ENCODE results near the gene CEP295NL.

GRCh38 chr17:78895322-78895721 lies 7.7 kb downstream of the CEP295NL start:
- TF ChIP-seq CTCF (IDR thresholded peaks at IDR 0.05) (no peak), POLR2A (IDR thresholded peaks at IDR 0.05) (no peak)
